Endothelial cell of coronary artery (primary cell): ENCODE results near the gene SCGB1D2. TPM values are rescaled to one million over a fixed set of nuclear protein-coding genes. Genes with fewer than 3 reads are reported as not detected.

ENCODE experiments used
- total RNA-seq: library from RNA; depleted of rRNA; stranded (reverse); fragments of >200 nt; gene quantifications from 2 replicates; pipeline ENCODE4 v1.2.3, GENCODE V29; 2014

Gene SCGB1D2
- not detected in 2 replicates for total RNA-seq

GRCh38 chr11:62242021-62242420 is at the start of gene SCGB1D2:
TSS of gene SCGB1D2 (plus strand) at chr11:62242239. CDS start at chr11:62242308, 69 bp downstream.

GRCh38 chr11:62269654-62270278 is 27.7 kb downstream of the SCGB1D2 start, which contains the start of gene SCGB2A2:
TSS of gene SCGB2A2 (plus strand) at chr11:62270158. CDS start at chr11:62270217, 59 bp downstream.

Other genes with a start within 250 kb of the SCGB1D2 start
- 15.6 and 24.9 TPM in 2 replicates for gene INCENP, start 118.2 kb upstream of the SCGB1D2 start, total RNA-seq
- not detected in 2 replicates for gene SCGB1D1, start 52.0 kb upstream of the SCGB1D2 start, total RNA-seq
- not detected in 2 replicates for gene SCGB2A1, start 33.6 kb upstream of the SCGB1D2 start, total RNA-seq
- gene SCGB2A2, start 27.9 kb downstream of the SCGB1D2 start, total RNA-seq, result not detected in 2 replicates
- gene SCGB1D4, start 56.8 kb downstream of the SCGB1D2 start, total RNA-seq, result not detected in 2 replicates
- gene ASRGL1, start 95.2 kb downstream of the SCGB1D2 start, total RNA-seq, result 28.3 and 33.5 TPM in 2 replicates
- gene SCGB1A1, start 176.8 kb downstream of the SCGB1D2 start, total RNA-seq, result not detected in 2 replicates